ENCODE results near the gene C10orf143.
"Not testable (repeated sequence)": the region's sequence is repeated elsewhere in the genome, so short reads cannot be mapped to it uniquely, and the experiment has no call there.

Gene C10orf143

GRCh38 chr10:130037169-130037661, 73.4 kb downstream of the C10orf143 start:
- DNase-seq (ENCODE audit: low read depth in 2 of 3, low spot score in 1 of 3): no peak

GRCh38 chr10:130036296-130037065, 74.1 kb downstream of the C10orf143 start:
- DNase-seq (ENCODE audit: low read depth in 2 of 3, low spot score in 1 of 3): no peak

GRCh38 chr10:130029209-130029608, 81.4 kb downstream of the C10orf143 start:
- no peak for DNase-seq (ENCODE audit: low read depth in 2 of 3, low spot score in 1 of 3)

- no peak for DNase-seq (ENCODE audit: low read depth in 2 of 3, low spot score in 1 of 3)
These were observed 82.2 kb downstream of the C10orf143 start for GRCh38 chr10:130028465-130028819.

- DNase-seq (ENCODE audit: low read depth in 2 of 3, low spot score in 1 of 3): no peak
These were observed 82.7 kb downstream of the C10orf143 start for GRCh38 chr10:130027716-130028464.

- DNase-seq (ENCODE audit: low read depth in 2 of 3, low spot score in 1 of 3): no peak
These were observed 83.8 kb downstream of the C10orf143 start for GRCh38 chr10:130026670-130027456.

GRCh38 chr10:130025811-130026485, 84.7 kb downstream of the C10orf143 start:
- DNase-seq (ENCODE audit: low read depth in 2 of 3, low spot score in 1 of 3): no peak

- DNase-seq (ENCODE audit: low read depth in 2 of 3, low spot score in 1 of 3): no peak
These were observed 85.3 kb downstream of the C10orf143 start for GRCh38 chr10:130025326-130025725.

GRCh38 chr10:130024779-130025325, 85.8 kb downstream of the C10orf143 start:
- DNase-seq (ENCODE audit: low read depth in 2 of 3, low spot score in 1 of 3): no peak

- not testable (repeated sequence) for DNase-seq (ENCODE audit: low read depth in 2 of 3, low spot score in 1 of 3)
These were observed 86.3 kb downstream of the C10orf143 start for GRCh38 chr10:130024326-130024725.

GRCh38 chr10:130023454-130024230, 87.0 kb downstream of the C10orf143 start:
- no peak for DNase-seq (ENCODE audit: low read depth in 2 of 3, low spot score in 1 of 3)

- DNase-seq (ENCODE audit: low read depth in 2 of 3, low spot score in 1 of 3): no peak
These were observed 87.9 kb downstream of the C10orf143 start for GRCh38 chr10:130022511-130023299.

GRCh38 chr10:130022086-130022485, 88.5 kb downstream of the C10orf143 start:
- no peak for DNase-seq (ENCODE audit: low read depth in 2 of 3, low spot score in 1 of 3)

- no peak for DNase-seq (ENCODE audit: low read depth in 2 of 3, low spot score in 1 of 3)
These were observed 89.2 kb downstream of the C10orf143 start for GRCh38 chr10:130021383-130021950.

GRCh38 chr10:130020651-130021382, 89.8 kb downstream of the C10orf143 start:
- DNase-seq (ENCODE audit: low read depth in 2 of 3, low spot score in 1 of 3): no peak

- DNase-seq (ENCODE audit: low read depth in 2 of 3, low spot score in 1 of 3): no peak
These were observed 91.9 kb downstream of the C10orf143 start for GRCh38 chr10:130018730-130019185.

- no peak for DNase-seq (ENCODE audit: low read depth in 2 of 3, low spot score in 1 of 3)
These were observed 92.4 kb downstream of the C10orf143 start for GRCh38 chr10:130018265-130018664.

GRCh38 chr10:130017631-130018022, 93.0 kb downstream of the C10orf143 start:
- DNase-seq (ENCODE audit: low read depth in 2 of 3, low spot score in 1 of 3): no peak
